GM19035 (cell line): ENCODE measurements around the gene GNPAT.

Experiments
- ATAC-seq: cut with Tn5 transposase; IDR thresholded peaks from one replicate; pipeline ENCODE4 v1.9.1; 2021; ENCODE audit not compliant: unreplicated experiment

Gene GNPAT

DNA sequence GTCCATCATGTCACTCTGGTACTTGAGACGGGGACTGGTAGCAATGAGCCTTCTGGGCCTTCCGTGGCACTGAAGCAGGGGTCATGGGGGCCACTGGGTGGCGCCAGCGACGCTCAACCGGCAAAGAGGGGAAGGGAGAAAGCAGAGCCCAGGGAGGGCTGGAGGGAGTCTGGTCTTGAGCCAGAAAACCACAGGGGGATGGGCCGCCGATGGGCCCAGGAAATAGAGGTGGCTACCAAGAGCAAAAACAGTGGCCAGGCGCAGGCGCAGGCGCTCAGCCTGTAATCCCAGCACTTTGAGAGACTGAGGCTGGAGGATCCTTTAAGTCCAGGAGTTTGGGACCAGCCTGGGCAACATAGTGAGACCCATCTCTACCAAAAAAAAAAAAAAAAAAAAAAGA lies 74.9 kb downstream of the GNPAT start:
- ATAC-seq = peak; percentile 85

DNA sequence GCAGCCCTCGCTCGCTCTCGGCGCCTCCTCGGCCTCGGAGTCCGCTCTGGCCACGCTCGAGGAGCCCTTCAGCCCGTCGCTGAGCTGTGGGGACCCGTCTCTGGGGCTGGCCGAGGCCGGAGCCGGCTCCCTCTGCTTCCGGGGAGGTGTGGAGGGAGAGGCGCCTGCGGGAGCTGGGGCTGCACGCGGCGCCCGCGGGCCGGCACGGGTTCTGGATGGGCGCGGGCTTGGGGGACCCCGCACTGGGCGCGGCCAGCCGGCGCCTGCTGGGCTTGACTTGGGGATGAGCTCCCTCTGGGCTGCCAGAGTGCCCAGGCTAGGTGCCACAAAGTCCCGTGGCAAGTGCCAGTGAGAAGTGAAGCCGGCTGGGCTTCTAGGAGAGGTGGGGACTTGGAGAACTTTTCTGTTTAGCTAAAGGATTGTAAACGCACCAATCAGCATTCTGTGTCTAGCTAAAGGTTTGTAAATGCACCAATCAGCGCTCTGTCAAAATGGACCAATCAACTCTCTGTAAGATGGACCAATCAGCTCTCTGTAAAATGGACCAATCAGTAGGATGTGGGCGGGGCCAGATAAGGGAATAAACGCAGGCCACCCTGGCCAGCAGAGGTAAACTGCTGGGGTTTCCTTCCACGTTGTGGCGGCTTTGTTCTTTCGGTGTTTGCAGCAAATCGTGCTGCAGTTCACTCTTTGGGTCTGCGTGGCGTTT lies 76.4 kb downstream of the GNPAT start:
- no peak for ATAC-seq

DNA sequence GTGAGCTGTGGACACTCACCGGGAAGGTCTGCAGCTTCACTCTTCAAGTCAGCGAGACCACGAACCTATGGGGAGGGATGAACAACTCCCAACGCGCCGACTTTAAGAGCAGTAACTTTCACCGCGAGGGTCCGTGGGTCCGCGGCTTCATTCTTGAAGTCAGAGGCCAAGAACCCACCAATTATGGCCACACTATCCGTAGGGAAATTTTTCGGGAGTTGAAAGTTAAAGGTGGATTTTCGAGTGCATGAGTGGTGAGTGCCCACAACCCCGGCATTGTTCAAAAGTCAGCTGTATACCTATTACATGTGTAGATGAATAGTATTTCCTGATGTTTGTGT lies 77.0 kb downstream of the GNPAT start:
- ATAC-seq = no peak

DNA sequence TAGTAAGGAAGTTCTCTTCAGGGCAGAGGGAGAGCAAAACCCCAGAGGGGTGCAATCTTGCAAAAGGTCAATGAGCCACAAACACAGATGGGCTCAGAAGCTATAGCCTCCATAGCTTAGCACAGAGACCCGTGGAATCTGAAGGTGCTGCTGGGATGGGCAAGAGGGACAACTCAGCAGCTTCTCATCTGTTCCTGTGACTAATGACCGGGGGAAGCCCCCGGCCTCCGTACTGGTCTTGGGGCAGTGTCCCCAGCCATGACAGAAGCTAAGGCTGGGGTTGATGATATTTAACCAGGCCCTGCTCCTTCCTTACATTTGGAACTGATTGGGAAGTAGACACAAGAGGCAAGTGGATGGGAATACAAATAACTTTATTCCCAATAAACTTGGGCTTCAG lies 77.6 kb downstream of the GNPAT start:
- no peak for ATAC-seq

DNA sequence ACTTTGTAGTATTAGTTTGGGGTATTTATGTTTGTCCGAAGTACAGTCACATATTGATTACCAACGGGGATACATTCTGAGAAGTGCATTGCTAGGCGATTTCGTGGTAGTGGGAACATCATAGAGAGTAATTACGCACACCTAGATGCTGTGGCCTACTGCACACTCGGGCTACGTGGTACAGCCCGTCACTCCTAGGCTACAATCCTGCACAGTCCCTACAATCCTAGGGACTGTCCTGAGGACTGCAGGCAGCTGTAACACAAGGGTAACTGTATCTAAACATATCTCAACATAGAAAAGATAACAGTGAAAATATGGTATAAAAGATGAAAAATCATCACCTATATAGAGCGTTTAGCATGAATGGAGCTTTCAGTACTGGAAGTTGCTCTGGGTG lies 78.1 kb downstream of the GNPAT start:
- no peak for ATAC-seq

DNA sequence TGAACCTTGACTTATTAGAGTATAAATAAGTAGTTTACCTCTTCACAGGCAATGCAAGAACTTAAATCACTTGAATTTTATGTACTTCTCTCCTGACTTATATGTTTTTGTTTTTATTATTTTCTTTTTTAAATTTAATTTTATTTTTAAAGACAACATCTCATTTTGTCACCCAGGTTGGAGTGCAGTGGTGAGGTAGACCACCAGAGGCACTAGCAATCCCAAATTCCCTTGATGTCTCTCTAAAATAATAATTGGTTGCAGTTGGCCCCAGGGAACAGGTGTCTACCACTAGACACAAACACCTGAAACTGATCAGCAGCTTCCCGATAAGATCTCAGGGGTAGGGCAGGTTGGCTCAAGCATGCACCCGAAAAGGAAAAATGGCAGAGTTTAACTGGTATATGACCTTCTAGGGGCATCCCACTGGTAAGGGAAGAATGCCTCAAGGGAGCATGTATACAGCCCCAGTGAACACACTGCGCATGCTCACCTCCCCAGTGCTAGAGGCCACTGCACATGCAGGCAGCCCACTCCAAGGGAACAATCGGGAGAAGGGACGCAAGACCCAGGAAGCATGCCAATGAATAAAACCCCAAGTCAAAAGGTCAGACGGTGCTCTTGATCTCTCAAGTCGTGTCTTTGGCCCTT lies 82.0 kb downstream of the GNPAT start:
- ATAC-seq = no peak

DNA sequence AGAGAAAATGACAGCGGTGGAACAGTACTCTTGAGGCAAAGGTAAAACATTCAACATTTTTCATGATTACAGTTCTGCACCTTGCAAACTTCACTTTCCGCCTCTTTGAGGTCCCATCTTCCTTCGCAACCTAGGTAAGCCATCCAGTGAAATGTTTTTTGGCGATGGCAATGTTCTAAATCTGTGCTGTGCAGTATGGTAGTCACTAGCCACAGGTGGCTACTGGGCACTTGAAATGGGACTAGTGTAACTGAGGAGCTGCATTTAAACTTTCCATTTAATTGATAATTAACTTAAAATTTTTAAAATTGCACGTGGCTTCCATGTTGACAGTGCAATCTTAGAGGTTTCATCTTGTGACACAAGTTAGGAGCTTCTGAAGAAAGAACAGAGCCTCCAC lies 83.6 kb downstream of the GNPAT start:
- no peak for ATAC-seq

DNA sequence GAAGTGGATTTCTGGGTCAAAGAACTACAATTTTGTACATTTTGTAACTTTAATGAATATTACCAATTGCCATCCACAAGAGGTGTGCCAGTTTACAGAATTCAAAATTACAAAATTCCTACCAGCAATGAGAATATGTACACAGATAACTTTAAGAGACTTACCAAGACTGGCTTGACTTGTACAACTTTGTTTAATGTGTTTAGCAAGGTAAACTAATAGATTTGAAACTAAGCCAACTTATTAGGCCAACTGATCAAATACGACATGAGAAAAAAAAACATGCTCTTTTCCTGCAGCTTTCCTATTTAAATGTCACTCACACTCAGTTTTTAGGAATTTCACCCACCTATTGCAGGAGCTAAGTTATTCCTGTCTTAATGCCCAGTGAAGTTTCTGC lies 85.2 kb downstream of the GNPAT start:
- no peak for ATAC-seq
